H1 (cell line): ENCODE measurements around the gene MTHFS. TPM values are rescaled to one million over a fixed set of nuclear protein-coding genes. Genes with fewer than 3 reads are reported as not detected.

ENCODE experiments used
- CTCF ChIA-PET: fragments of 300-600 bp; sonication (Branson Sonifier 250); formaldehyde crosslinking; loops from one replicate; lab custom pipeline; 2021; ENCODE audit not compliant: partially characterized antibody; lab: Charles Lee
- POLR2A ChIA-PET: fragments of 300-600 bp; sonication (Branson Sonifier 250); formaldehyde crosslinking; loops from one replicate; lab custom pipeline; 2021; ENCODE audit warnings: inconsistent platforms; ENCODE audit not compliant: partially characterized antibody; lab: Charles Lee
- DNase-seq, 2 experiments: peaks; one replicate each; pipeline versions ENCODE4 v3.0.0 to v3.0.0-alpha.2; 2010 to 2022; ENCODE audit warnings: low spot score in 2 of 2, low read depth in 1 of 2, mixed read lengths in 1 of 2
- FAIRE-seq: peaks from 2 replicates; lab custom pipeline; 2011; peaks lifted over from hg19 to GRCh38; lab: Jason Lieb, UNC
- H2AFZ ChIP-seq: 2 replicates; pipeline ENCODE4 v1.8.1; 2012; ENCODE audit warnings: low read length, inconsistent platforms
- H2AK5ac ChIP-seq: 2 replicates; pipeline ENCODE4 v1.6.1; 2013; ENCODE audit warnings: low read depth, low read length
- H2BK120ac ChIP-seq: replicated peaks from 2 replicates; pipeline ENCODE3; 2013; ENCODE audit warnings: low read depth, low read length, inconsistent platforms
- H2BK12ac ChIP-seq: 2 replicates; pipeline ENCODE4 v1.6.1; 2013; ENCODE audit warnings: low read depth, low read length
- H2BK15ac ChIP-seq: 2 replicates; pipeline ENCODE4 v1.6.1; 2013; ENCODE audit warnings: low read length
- H2BK20ac ChIP-seq: 2 replicates; pipeline ENCODE4 v1.6.1; 2013; ENCODE audit warnings: low read length
- H2BK5ac ChIP-seq: 2 replicates; pipeline ENCODE4 v1.6.1; 2013; ENCODE audit warnings: low read depth, low read length
- H3K14ac ChIP-seq: 2 replicates; pipeline ENCODE4 v1.6.1; 2013; ENCODE audit warnings: inconsistent platforms; ENCODE audit not compliant: insufficient read length
- H3K18ac ChIP-seq: 2 replicates; pipeline ENCODE4 v1.6.1; 2013; ENCODE audit warnings: low read length; ENCODE audit errors: extremely low read depth
- H3K23ac ChIP-seq: 2 replicates; pipeline ENCODE4 v1.6.1; 2013; ENCODE audit warnings: inconsistent platforms; ENCODE audit not compliant: insufficient read length
- H3K23me2 ChIP-seq: 2 replicates; pipeline ENCODE4 v1.6.1; 2013; ENCODE audit warnings: low read depth, low read length
- H3K27ac ChIP-seq: 2 replicates; pipeline ENCODE4 v1.6.1; 2011; ENCODE audit warnings: low read depth, low read length, inconsistent platforms
- H3K27me3 ChIP-seq, 4 experiments: replicated peaks in 1 of 4; 1 replicate in 1 of 4; 2 replicates in 3 of 4; pipeline versions ENCODE4 v1.6.1 to v1.8.1; 2011 to 2013; ENCODE audit warnings: low read length in 3 of 4, mild to moderate bottlenecking in 3 of 4, inconsistent platforms in 2 of 4, mixed read lengths in 2 of 4, moderate library complexity in 1 of 4; ENCODE audit not compliant: control insufficient read depth in 3 of 4, insufficient read depth in 3 of 4; ENCODE audit errors: extremely low read depth in 1 of 4
- H3K36me3 ChIP-seq, 4 experiments: 2 replicates each; pipeline versions ENCODE4 v1.6.1 to v1.8.1; 2011 to 2013; ENCODE audit warnings: mild to moderate bottlenecking in 4 of 4, low read length in 3 of 4, moderate library complexity in 2 of 4, control low read depth in 1 of 4, inconsistent platforms in 1 of 4; ENCODE audit not compliant: insufficient read depth in 4 of 4, control insufficient read depth in 2 of 4
- H3K4ac ChIP-seq: replicated peaks from 2 replicates; pipeline ENCODE3; 2013; ENCODE audit warnings: low read length, low read depth, mixed read lengths, inconsistent platforms; ENCODE audit not compliant: insufficient read length
- H3K4me1 ChIP-seq, 4 experiments: replicated peaks in 1 of 4; 1 replicate in 1 of 4; 2 replicates in 3 of 4; pipeline versions ENCODE4 v1.6.1 to v1.8.1; 2011 to 2013; ENCODE audit warnings: low read length in 3 of 4, inconsistent platforms in 2 of 4, mixed read lengths in 1 of 4; ENCODE audit not compliant: insufficient read depth in 4 of 4, control insufficient read depth in 3 of 4
- H3K4me2 ChIP-seq, 2 experiments: 2 replicates each; pipeline versions ENCODE4 v1.6.1 to v1.8.1; 2011 to 2013; ENCODE audit warnings: low read depth in 2 of 2, low read length in 2 of 2, control low read depth in 1 of 2, inconsistent platforms in 1 of 2, mild to moderate bottlenecking in 1 of 2; ENCODE audit not compliant: insufficient read depth in 1 of 2
- H3K4me3 ChIP-seq, 4 experiments: fragments of 200-600, 300-600 bp in 1 of 4; sonication (generic), shearing (Covaris generic), sonication (Bioruptor Twin) in 1 of 4; 2 replicates each; pipeline versions ENCODE4 v1.5.1 to v1.8.1; 2011 to 2016; ENCODE audit warnings: low read length in 4 of 4, low read depth in 3 of 4, control low read depth in 2 of 4, inconsistent platforms in 2 of 4, mild to moderate bottlenecking in 2 of 4, mixed read lengths in 1 of 4, moderate library complexity in 1 of 4; ENCODE audit not compliant: insufficient read depth in 2 of 4; ENCODE audit errors: extremely low read depth in 1 of 4
- H3K56ac ChIP-seq: replicated peaks from 2 replicates; pipeline ENCODE3; 2013; ENCODE audit warnings: low read depth, mild to moderate bottlenecking, mixed read lengths, low read length, inconsistent platforms; ENCODE audit not compliant: insufficient read length
- H3K79me1 ChIP-seq: 2 replicates; pipeline ENCODE4 v1.6.1; 2013; ENCODE audit warnings: low read depth, low read length, control low read depth
- H3K79me2 ChIP-seq, 2 experiments: 2 replicates each; pipeline versions ENCODE4 v1.6.1 to v1.8.1; 2012 to 2013; ENCODE audit warnings: low read length in 2 of 2, mild to moderate bottlenecking in 2 of 2, inconsistent platforms in 1 of 2; ENCODE audit not compliant: insufficient read depth in 2 of 2, control insufficient read depth in 1 of 2
- H3K9ac ChIP-seq, 4 experiments: replicated peaks in 1 of 4; 1 replicate in 1 of 4; 2 replicates in 3 of 4; pipeline versions ENCODE4 v1.6.1 to v1.8.1; 2011 to 2013; ENCODE audit warnings: low read depth in 3 of 4, low read length in 3 of 4, control low read depth in 2 of 4, mild to moderate bottlenecking in 2 of 4, moderate library complexity in 2 of 4, inconsistent platforms in 1 of 4; ENCODE audit errors: extremely low read depth in 1 of 4
- H3K9me3 ChIP-seq, 2 experiments: 2 replicates each; pipeline versions ENCODE4 v1.6.1 to v1.8.1; 2012 to 2013; ENCODE audit warnings: mild to moderate bottlenecking in 2 of 2, moderate library complexity in 2 of 2, control low read depth in 1 of 2, inconsistent platforms in 1 of 2, low read depth in 1 of 2, low read length in 1 of 2, mixed read lengths in 1 of 2; ENCODE audit not compliant: insufficient read depth in 2 of 2
- H4K20me1 ChIP-seq, 2 experiments: replicated peaks in 1 of 2; 2 replicates each; pipeline versions ENCODE3 to v1.8.1; 2011 to 2013; ENCODE audit warnings: inconsistent platforms in 2 of 2, low read length in 2 of 2, mild to moderate bottlenecking in 1 of 2; ENCODE audit not compliant: insufficient read depth in 2 of 2, control insufficient read depth in 1 of 2
- H4K5ac ChIP-seq: 2 replicates; pipeline ENCODE4 v1.6.1; 2013; ENCODE audit warnings: low read length, low read depth, mixed read lengths, inconsistent platforms; ENCODE audit not compliant: insufficient read length
- H4K8ac ChIP-seq: 2 replicates; pipeline ENCODE4 v1.8.0; 2013; ENCODE audit warnings: mild to moderate bottlenecking, moderate library complexity, low read length, inconsistent platforms; ENCODE audit not compliant: insufficient read depth; ENCODE audit errors: extremely low read depth
- H4K91ac ChIP-seq: replicated peaks from 2 replicates; pipeline ENCODE3; 2013; ENCODE audit warnings: low read length, mixed read lengths, inconsistent platforms; ENCODE audit not compliant: insufficient read length
- BCL11A ChIP-seq, 2 experiments: IDR thresholded peaks; one replicate each; pipeline ENCODE4 v1.6.1; 2011; ENCODE audit warnings: low read depth in 2 of 2, low read length in 2 of 2, mild to moderate bottlenecking in 2 of 2
- BRCA1 ChIP-seq: IDR thresholded peaks from 2 replicates; pipeline ENCODE4 v1.6.1; 2012; ENCODE audit warnings: low read depth, low read length, improper control_type of control experiment
- CBX8 ChIP-seq: fragments of 300-800, 300-1000 bp; sonication (generic); IDR thresholded peaks from 2 replicates; pipeline ENCODE4 v1.7.1; 2016; ENCODE audit warnings: low read depth, low read length, borderline replicate concordance
- CHD1 ChIP-seq: IDR thresholded peaks from 2 replicates; pipeline ENCODE4 v1.6.1; 2012; ENCODE audit warnings: low read depth, low read length, improper control_type of control experiment
- EP300 ChIP-seq, 2 experiments: IDR thresholded peaks; 1 replicate in 1 of 2; 2 replicates in 1 of 2; pipeline ENCODE4 v1.6.1; 2011 to 2012; ENCODE audit warnings: low read depth in 2 of 2, low read length in 2 of 2, mild to moderate bottlenecking in 2 of 2, borderline replicate concordance in 1 of 2, inconsistent platforms in 1 of 2, moderate library complexity in 1 of 2
- RAD21 ChIP-seq, 2 experiments: IDR thresholded peaks in 1 of 2; conservative IDR thresholded peaks in 1 of 2; 2 replicates each; pipeline ENCODE4 v1.6.1; 2011; ENCODE audit warnings: low read depth in 2 of 2, low read length in 2 of 2, improper control_type of control experiment in 1 of 2, inconsistent platforms in 1 of 2, mild to moderate bottlenecking in 1 of 2, moderate library complexity in 1 of 2
- SIX5 ChIP-seq: IDR thresholded peaks from 2 replicates; pipeline ENCODE4 v1.6.1; 2011; ENCODE audit warnings: mild to moderate bottlenecking, low read depth, low read length
- TAF7 ChIP-seq: optimal IDR thresholded peaks from 2 replicates; pipeline ENCODE3; 2011; ENCODE audit warnings: low read depth, mild to moderate bottlenecking, inconsistent platforms, low read length, moderate library complexity, borderline replicate concordance
- YY1 ChIP-seq: IDR thresholded peaks from 2 replicates; pipeline ENCODE4 v1.6.1; 2011; ENCODE audit warnings: low read depth, mild to moderate bottlenecking, low read length
- ZNF274 ChIP-seq: IDR thresholded peaks from 2 replicates; pipeline ENCODE4 v1.7.0; 2012; ENCODE audit warnings: low read length, borderline replicate concordance; ENCODE audit errors: extremely low read depth
- WGBS, 2 experiments: shearing (Covaris generic) in 1 of 2; methylation state at CpG; one replicate each; pipeline versions ENCODE4 v1.1.6 to v1.1.7; 2013 to 2015; ENCODE audit warnings: low lambda C conversion rate in 2 of 2, mixed read lengths in 2 of 2, inconsistent platforms in 1 of 2, low coverage in 1 of 2, missing lambda C conversion rate in 1 of 2; ENCODE audit not compliant: insufficient replicate concordance in 2 of 2, insufficient coverage in 1 of 2, insufficient read length in 1 of 2; ENCODE audit errors: extremely low coverage in 1 of 2, missing lambda C conversion rate in 1 of 2; 5-methylcytosine and 5-hydroxymethylcytosine counted together
- polyA plus RNA-seq, 7 experiments: library from polyadenylated mRNA; depleted of rRNA in 3 of 7; stranded (reverse) in 5 of 7; unstranded in 2 of 7; fragments of >200 nt in 5 of 7; fragments of 200-250 nt in 2 of 7; gene quantifications; 1 replicate in 5 of 7; 2 replicates in 1 of 7; 4 replicates in 1 of 7; pipeline versions ENCODE4 v1.2.1 to v1.2.3, GENCODE V29; 2011 to 2013; ENCODE audit warnings: missing spikeins in 2 of 7, mixed read lengths in 2 of 7
- total RNA-seq: library from RNA; stranded (reverse); fragmentation: NEBNext Ultra II Directional; extraction: Animal tissue kit (Norgen Biotek cat#: 25700); gene quantifications from 2 replicates; pipeline ENCODE4 v1.2.1, GENCODE V29; 2021
- TF ChIP-seq, protein P1 (sequence below), 3 experiments: IDR thresholded peaks; 1 replicate in 2 of 3; 2 replicates in 1 of 3; pipeline versions ENCODE4 v1.5.1 to v1.6.1; 2011; ENCODE audit warnings: low read length in 3 of 3, mild to moderate bottlenecking in 3 of 3, inconsistent platforms in 2 of 3, low read depth in 1 of 3, moderate library complexity in 1 of 3; ENCODE audit not compliant: insufficient read depth in 1 of 3; ENCODE audit errors: control extremely low read depth in 1 of 3

Gene MTHFS
- total and polyA plus RNA-seq, 2 of the 8 experiments (the other 6 are each of a cell fraction or from before 2014, with no cell fraction given) = 27.3 to 37.2 TPM

DNA sequence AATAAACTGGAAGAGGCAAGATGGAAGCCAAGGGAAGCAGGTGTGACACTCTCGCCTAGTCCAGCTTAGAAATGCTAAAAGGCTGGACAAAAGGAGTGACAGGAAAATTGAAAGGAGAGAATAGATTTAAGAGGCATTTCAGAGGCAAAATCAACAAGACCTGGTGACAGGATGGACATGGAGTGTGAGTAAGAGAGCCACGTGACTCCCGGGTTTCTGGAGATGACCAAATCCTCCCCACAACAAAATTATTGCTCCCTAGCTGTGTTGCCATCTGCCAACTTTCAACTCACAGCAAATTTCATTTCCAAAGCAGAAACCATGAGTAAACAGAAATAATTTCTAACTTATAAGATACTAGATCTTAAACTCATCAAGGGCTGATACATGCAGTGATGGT is 52.6 kb downstream of the MTHFS start:
- Histone ChIP-seq H3K9ac (no peak overlapping the region), H2BK20ac (no peak overlapping the region), H4K20me1 (peaks cover 0 to 2% of the 10 kb centered on the region in 2 experiments), H2BK120ac (no peak overlapping the region), H3K27me3 (no peaks in the 10 kb centered on the region), H3K56ac (no peak overlapping the region), H3K79me2 (0 out of 4 replicates have a peak, but pooled peaks cover 0 to 2% of the 10 kb centered on the region in 2 experiments), H3K4me2 (no peak overlapping the region), H2BK5ac (no peak overlapping the region), H3K23me2 (no peaks in the 10 kb centered on the region), H4K91ac (no peak overlapping the region), H3K4me3 (no peak overlapping the region), H3K9me3 (no peaks in the 10 kb centered on the region), H3K18ac (no peak overlapping the region), H3K23ac (no peak overlapping the region), H4K8ac (no peak overlapping the region), H2BK15ac (no peak overlapping the region), H2AFZ (no peak overlapping the region), H2AK5ac (no peak overlapping the region), H3K4ac (no peak overlapping the region), H3K36me3 (peaks cover 0 to under 1% (median 0%) of the 10 kb centered on the region in 4 experiments; a peak in 3 of 8 replicates), H3K14ac (no peak overlapping the region), H3K27ac (no peak overlapping the region), H2BK12ac (no peak overlapping the region), H4K5ac (no peak overlapping the region), H3K79me1 (no peaks in the 10 kb centered on the region; the same call in 1 of the 2 replicates), H3K4me1 (no peaks in the 10 kb centered on the region)
- CTCF ChIA-PET = interaction anchor here (0.8 to 2.5 kb wide), 3 partner anchors 10 to 247 kb away, joined by 4 to 19 read pairs (median 5); no protein-coding TSS in a partner anchor
- no peak for DNase-seq
- POLR2A ChIA-PET = no interaction called here
- 71% methylated on average over 3 of the region's 3 CpGs; no CpG with 5 or more reads in 1 of the 2 experiments for WGBS, 2 experiments
- no peak for FAIRE-seq
- no peak for TF ChIP-seq SIX5
- TF ChIP-seq BRCA1 = no peak
- TF ChIP-seq RAD21 (IDR thresholded peaks at IDR 0.05 in 1 of 2, conservative IDR thresholded peaks at IDR 0.05 in 1 of 2; ENCODE audit: low read depth in 2 of 2, low read length in 2 of 2) = no peak
- TF ChIP-seq ZNF274 = no peak
- no peak for TF ChIP-seq TAF7
- TF ChIP-seq YY1 = no peak
- TF ChIP-seq, protein P1, sequence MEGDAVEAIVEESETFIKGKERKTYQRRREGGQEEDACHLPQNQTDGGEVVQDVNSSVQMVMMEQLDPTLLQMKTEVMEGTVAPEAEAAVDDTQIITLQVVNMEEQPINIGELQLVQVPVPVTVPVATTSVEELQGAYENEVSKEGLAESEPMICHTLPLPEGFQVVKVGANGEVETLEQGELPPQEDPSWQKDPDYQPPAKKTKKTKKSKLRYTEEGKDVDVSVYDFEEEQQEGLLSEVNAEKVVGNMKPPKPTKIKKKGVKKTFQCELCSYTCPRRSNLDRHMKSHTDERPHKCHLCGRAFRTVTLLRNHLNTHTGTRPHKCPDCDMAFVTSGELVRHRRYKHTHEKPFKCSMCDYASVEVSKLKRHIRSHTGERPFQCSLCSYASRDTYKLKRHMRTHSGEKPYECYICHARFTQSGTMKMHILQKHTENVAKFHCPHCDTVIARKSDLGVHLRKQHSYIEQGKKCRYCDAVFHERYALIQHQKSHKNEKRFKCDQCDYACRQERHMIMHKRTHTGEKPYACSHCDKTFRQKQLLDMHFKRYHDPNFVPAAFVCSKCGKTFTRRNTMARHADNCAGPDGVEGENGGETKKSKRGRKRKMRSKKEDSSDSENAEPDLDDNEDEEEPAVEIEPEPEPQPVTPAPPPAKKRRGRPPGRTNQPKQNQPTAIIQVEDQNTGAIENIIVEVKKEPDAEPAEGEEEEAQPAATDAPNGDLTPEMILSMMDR (IDR thresholded peaks at IDR 0.05; ENCODE audit: control extremely low read depth in 1 of 3, insufficient read depth in 1 of 3, low read depth in 1 of 3, low read length in 3 of 3) = no peak
- TF ChIP-seq BCL11A (IDR thresholded peaks at IDR 0.05; ENCODE audit: low read depth in 2 of 2, low read length in 2 of 2) = no peak
- no peak for TF ChIP-seq EP300 (IDR thresholded peaks at IDR 0.05; ENCODE audit: borderline replicate concordance in 1 of 2, low read depth in 2 of 2, low read length in 2 of 2)
- no peak for TF ChIP-seq CHD1
- TF ChIP-seq CBX8 = no peak
